Uterus (tissue), 2 donors: Measurements from ENCODE around the gene MINDY4.

Experiments used
- CTCF ChIP-seq, 4 experiments: fragments of 200-600 bp in 2 of 4; fragments of 450-650 bp in 2 of 4; sonication (generic) in 2 of 4; IDR thresholded peaks; one replicate each; pipeline ENCODE4 v1.5.1; 2016 to 2019; ENCODE audit warnings: antibody characterized with exemption in 4 of 4, mild to moderate bottlenecking in 2 of 4, moderate library complexity in 1 of 4
- POLR2A ChIP-seq, 2 donors: fragments of 450-650 bp; IDR thresholded peaks; one replicate each; pipeline ENCODE4 v1.6.1; 2016; ENCODE audit warnings: antibody characterized with exemption in 2 of 2, mild to moderate bottlenecking in 1 of 2, moderate library complexity in 1 of 2

- TF ChIP-seq POLR2A (IDR thresholded peaks at IDR 0.05) (no peak), CTCF (IDR thresholded peaks at IDR 0.05) (no peak)
These were observed 146.1 kb downstream of the MINDY4 start for GRCh38 chr7:30917216-30917893.
